NCI-H1092 (cell line): ENCODE results near the gene DLG5.

Source experiments
- DNase-seq: peaks from one replicate; lab custom pipeline; 2025; lab: John Stamatoyannopoulos, UW

Gene DLG5

DNA sequence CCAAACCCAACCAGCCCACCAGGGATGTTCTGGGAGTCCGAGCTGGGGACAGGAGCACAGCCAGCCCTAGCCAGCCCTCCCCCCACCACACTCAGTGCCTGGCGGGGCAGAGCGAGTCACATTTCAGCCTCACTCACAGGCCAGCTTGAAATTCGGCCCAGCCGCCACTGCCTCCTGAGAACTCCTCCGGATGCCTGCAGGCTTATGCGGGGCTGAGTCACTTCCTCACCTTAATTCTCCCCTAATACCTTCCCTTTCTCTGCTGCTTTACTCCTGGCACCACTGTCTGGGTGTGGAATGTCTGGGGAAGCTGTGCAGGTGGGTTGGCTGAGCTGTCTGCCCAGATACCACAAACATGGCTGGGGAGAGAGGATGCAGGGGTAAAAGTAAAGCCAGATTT is 22.6 kb upstream of the DLG5 start:
- DNase-seq: no peak

GRCh38 chr10:77946084-77946483 is 19.5 kb upstream of the DLG5 start:
- no peak for DNase-seq

- no peak for DNase-seq
These were observed 18.0 kb upstream of the DLG5 start for GRCh38 chr10:77944519-77944918.

DNA sequence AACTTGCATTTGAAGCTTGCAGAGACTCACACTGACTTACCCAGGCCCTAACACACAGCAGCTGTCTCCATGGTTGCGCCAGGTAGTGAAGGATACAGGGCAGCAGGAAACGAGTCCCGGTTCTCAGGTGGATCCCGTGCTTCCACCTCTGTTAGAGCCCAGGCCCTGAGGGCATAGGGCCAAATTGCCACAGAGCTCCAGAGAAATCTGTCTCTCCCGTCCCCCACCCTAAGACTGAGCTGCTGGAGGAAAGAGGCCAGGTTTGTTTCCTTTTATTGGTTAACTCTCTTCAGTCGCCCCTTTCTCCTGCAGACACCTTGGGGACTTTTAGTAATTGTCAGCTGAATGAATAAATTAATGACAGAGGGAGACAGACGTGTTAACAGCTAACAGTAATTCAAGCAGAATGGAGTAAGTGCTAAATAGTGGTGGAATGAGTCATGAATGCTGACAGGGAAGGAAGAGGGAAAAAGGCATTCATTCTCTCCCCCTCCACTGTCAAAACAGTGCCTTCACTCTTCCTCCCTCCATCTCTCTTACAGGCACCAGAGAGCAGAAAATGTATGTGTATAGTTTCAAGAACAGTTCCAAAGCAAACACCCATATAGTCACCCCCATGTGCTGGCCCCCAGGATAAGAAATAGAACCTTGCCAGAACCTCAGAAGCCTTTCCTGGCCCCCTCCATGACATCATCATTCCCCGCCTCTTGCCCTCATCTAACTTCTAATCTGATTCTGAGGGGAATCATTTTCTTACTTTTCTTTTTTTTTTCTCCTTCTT is 16.8 kb upstream of the DLG5 start:
- no peak for DNase-seq

DNA sequence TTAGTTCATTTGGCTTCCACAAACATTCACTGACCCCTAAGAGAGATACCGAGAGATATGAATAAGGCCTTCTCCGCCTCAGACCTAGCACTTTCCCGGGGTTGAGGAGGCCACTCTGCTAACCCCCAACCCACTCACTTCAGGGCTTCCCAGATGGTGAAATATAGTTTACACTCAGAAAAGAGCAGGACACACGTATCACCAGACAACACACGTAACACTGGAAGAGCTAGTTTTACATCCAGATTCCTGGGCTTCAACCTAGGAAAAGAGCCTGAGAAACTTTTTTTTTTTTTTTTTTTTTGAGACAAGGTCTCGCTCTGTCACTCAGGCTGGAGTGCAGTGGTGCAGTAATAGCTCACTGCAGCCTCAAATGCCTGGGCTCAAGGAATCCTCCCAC is 15.2 kb upstream of the DLG5 start:
- no peak for DNase-seq

DNA sequence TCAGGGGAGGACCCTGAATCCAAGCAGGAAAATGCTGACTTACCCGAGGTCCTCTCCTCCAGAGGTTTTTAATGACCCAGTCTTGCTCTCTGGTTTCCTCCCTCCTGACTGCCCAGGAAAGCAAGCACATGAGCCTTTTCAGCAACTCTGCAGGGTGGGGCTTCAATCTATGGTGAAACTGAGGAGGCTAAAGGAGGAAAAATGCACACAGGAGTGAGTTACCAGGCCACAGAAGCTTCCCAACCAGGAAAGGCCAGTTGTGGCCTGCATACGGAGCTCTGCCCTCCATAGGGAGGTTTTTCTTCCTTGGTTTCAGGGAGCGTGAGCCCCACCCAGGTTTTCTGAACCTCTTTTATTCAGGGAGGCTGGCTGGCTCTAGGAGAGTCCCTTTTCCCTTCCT is 14.1 kb upstream of the DLG5 start:
- no peak for DNase-seq

GRCh38 chr10:77940225-77940624 is 13.7 kb upstream of the DLG5 start:
- DNase-seq: no peak

DNA sequence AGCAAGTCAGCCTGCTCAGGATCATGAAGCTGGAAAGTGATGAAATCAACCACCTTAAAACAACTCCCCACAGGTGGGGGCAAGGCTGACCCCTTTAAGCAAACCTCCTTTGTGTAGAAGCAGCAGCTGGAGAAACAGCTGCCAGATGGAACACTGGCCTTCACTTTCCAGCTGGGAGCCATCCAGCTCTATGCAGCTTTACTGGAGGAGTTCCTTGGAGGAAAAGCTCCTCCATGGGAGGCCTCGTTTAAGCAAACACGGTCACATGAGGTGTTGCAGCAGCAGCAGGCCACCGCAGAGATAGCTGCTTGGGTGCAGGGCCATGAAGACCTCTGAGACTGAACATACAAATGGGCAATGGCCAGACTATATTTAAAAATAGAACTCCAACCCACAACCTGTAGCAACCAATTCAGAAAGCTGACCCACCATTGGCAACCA is 13.0 kb upstream of the DLG5 start:
- DNase-seq: no peak

DNA sequence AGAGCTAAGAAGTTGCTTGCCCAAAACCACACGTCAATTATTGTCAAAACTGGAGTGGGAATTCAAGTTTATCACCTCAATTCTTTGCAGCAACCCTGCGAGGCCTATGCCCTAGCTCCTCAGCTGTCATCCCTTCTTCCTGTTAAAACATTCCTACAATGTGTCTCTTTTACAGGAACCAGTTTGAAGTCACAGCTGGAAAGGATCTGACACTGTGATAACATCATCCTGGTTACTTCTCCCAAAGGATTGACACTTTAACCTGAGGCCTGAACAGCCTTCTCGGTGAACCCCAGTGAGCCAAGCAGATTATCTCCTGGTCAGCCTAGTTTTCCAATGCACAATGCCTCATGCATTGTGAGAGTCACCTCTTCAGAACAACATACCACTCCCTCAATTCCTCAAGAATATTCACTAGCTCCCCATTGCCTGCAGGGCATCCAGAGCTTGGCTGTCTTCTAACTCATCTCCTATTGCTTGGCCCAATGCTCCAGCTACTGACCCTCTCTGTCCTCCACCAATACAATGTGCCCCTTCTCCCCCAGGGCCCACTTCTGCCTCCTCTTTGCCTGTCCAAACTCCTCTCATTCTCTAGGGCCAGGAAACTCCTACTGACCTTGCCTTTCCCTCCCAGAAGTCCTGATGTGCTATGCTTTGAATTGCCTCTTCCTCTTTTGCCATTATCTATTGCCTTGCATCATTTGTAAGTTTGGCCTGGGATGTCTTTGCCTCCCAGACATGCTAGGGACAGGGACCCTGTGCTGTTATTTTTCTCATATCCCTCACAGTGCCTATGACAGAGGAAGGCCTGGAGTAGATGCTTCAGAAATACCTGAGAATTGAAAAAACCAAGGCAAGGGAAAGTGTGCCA is 10.4 kb upstream of the DLG5 start:
- DNase-seq: no peak

DNA sequence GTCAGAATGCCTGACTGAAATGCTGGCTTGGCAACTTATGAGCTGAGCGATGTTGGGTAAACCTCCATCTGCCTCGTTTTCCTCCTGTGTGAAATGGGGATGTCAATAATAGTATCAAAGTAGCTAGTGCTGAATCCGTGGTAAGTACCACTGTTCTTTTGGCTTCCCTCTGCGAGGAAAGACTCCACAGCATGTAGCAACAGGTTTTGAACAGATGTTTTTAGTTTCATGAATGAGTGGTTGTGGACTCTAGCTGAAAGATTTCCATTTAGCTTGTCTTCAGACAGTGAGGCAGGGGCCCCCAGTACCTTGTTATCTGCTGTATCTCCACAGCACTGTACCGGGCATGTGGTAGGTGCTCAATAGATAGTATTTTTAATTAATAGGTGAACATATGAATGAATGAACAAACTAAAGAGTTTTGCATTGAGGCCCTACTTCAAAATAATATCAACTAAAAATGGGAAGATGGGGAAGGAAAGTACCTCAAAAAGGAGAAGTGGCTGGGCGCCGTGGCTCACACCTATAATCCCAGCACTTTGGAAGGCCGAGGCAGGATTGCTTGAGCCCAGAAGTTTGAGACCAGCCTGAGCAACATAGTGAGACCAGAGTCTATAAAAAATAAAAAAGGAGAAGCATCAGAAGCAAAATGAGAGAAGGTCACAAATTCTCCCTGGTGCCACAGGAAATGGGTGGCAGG is 5.6 kb upstream of the DLG5 start:
- DNase-seq: no peak

DNA sequence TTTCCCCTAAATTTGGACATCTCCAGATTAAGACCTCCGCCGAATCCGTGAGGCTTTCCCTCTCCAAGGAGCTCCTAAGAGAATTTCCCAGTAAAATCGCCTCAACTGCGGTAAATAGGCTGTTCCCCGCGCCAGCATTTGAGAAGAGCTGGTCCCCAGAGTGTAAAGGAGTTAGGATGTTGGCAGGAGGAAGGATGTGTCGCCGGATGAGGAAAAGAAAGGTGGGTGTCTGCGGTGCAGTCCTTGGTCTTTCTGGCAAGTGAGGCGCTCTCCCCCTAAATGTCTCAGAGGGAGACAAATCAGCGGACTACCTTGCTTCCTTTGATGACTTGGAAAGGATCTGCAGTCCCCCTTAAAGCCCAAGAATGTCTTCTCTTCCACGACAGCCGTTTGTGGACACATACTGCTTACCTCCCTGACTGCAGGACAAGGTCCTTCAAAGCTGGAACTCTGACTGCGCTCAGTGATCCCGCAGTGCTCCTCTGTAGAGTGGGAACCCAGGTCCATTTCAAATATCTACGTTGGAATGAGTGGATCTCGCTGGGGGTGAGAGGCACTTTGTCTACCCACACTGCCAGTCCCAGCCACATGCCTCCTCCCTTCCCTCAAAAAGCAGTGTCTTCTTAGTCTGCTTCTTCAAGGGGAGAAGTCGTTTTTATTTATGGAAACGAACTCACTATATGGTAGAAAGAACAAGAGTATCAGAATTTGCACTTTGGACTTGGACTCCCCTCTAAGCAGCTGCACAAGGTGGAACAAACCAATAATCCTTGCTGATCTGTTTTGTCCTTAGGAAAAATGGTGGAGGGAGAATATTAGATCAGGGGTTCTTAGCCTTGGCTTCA is 1.1 kb upstream of the DLG5 start:
- DNase-seq: no peak

DNA sequence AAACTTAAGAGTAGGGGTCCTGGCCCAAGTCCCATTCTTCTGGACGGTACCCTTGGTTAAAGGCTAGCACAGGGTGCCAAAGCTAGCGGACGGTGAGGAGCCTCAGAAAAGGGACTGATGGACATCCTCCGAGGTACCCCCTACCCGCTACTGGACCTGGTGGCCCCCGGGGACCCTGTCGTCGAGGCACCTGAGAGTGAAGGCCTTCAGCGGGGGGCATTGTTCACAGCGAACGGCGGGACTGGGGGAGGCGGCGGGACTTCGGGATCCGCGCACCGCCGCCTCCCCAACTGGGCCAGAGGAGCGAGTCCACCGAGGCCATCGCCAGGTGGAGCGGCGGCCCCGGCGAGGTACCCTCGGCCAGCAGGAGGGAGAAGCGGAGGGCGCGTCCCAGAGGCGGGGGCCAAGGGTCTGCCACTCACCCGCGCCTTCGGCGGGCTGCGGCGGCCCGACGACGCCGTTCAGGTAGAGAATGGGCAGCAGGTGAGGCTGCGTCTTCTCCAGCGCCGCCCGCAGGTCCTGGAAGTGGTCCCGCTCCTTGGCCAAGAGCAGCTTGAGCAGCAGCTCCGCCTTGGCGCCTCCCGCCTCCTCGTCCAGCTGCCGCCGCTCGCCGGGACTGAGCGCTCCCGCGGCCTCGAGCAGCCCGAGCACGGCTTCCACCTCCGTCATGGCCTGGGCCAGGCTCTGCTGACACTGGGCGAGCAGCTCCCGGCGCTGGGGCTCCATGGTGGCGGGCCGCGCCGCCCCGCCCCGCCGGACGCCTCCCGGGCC is 575 bp downstream of the DLG5 start:
- DNase-seq: no peak

DNA sequence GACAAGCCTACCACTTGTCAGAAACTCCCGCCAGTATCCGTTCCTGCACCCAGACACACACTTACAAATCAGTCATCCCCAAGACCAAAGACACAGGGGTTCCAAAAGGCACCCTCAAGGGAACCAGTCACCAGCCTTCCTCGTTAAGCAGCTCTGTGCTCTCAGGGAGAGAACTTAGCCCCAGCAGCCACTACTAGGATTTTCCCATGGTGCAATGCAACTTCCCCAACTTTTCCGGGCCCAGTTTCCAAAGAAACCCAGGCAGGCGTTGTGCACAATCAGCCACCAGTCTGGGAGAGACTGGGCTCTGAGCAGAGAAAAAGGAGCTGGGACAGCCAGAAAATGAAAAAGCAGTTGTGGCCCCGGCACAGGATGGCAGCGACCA is 1.2 kb downstream of the DLG5 start:
- DNase-seq: no peak

- no peak for DNase-seq
These were observed 3.9 kb downstream of the DLG5 start for GRCh38 chr10:77922566-77923179.

DNA sequence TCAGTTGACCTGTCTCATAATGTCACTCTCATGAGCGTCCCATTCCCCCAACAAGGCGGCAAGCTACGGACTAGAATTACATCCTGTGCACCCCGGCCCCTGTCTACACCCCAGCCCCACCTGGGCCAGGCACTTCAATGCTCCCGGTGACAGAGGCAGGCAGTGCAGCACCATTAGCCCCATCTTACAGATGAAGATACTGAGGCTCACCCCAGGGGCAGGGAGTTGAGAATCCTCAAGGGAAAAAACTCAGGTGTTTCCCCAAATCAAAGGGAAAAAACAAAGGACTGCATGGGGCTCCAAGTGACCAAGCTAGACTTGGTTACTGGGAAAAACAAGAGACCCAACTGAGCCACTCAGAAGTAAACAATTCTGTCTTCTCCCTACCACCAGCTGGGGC is 4.5 kb downstream of the DLG5 start:
- DNase-seq: no peak

DNA sequence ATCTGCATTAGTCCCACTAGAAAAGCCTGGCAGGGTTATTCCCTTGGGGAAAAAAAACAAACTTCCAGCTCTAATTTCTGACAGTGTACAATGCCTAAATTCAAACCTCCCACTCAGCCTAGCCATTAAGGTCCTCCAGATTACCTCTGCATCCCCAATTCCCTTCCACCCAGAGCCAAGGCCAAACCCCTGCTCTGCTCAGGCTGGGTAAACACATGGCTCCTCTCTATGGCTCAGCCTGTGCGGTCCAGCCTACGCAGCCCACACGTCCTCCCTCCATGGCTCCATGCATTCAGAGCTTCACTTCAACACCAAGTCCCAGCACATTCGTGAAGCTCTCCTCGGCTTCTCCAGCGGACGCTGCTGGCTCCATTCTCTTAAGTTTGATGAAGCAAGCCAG is 5.2 kb downstream of the DLG5 start:
- DNase-seq: no peak

- no peak for DNase-seq
These were observed 6.1 kb downstream of the DLG5 start for GRCh38 chr10:77920495-77920894.

GRCh38 chr10:77919713-77920108 is 6.8 kb downstream of the DLG5 start:
- DNase-seq: no peak

DNA sequence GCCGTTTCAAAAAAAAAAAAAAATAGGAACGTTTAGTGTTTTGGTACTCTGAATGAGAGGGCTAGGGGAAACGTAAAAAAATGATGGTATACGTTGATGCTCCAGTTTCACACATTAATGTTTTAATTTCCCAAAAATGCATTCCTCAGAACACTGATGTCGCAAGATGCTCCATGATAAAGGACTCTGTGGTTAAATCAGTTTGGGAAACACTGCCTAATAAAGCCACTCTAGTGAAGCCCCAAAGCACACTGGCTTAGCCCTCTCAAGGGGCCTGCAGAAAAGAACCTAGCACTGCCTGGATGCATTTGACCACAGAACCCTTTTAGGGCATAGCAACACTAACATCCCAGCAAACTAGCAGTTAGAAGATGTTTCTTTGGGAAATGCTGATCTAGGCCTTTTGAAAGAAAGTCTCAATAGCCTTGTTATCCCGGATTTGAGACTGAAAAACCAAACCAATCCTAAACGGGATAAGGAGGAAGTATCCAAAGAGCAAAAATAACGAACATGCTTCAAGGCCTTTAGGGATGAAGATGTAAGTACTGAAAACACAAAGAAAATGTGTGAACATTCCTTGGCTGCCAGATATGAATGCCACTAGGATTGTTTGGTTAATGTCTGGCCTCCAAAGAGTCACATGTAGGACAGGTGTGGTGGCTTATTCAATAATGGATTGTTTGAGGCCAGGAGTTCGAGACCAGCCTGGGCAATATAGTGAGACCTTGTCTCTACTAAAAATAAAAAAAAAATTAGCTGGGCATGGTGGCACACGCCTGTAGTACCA is 11.0 kb downstream of the DLG5 start:
- no peak for DNase-seq

GRCh38 chr10:77913090-77913489 is 13.5 kb downstream of the DLG5 start:
- DNase-seq: no peak
